H1 (cell line): ENCODE data around the gene ASIC1. TPM values are rescaled to one million over a fixed set of nuclear protein-coding genes. Genes with fewer than 3 reads are reported as not detected.

Experiments used
- CTCF ChIA-PET: fragments of 300-600 bp; sonication (Branson Sonifier 250); formaldehyde crosslinking; loops from one replicate; lab custom pipeline; 2021; ENCODE audit not compliant: partially characterized antibody; lab: Charles Lee
- POLR2A ChIA-PET: fragments of 300-600 bp; sonication (Branson Sonifier 250); formaldehyde crosslinking; loops from one replicate; lab custom pipeline; 2021; ENCODE audit warnings: inconsistent platforms; ENCODE audit not compliant: partially characterized antibody; lab: Charles Lee
- DNase-seq, 2 experiments: peaks; one replicate each; pipeline versions ENCODE4 v3.0.0 to v3.0.0-alpha.2; 2010 to 2022; ENCODE audit warnings: low spot score in 2 of 2, low read depth in 1 of 2, mixed read lengths in 1 of 2
- FAIRE-seq: peaks from 2 replicates; lab custom pipeline; 2011; peaks lifted over from hg19 to GRCh38; lab: Jason Lieb, UNC
- H2AFZ ChIP-seq: 2 replicates; pipeline ENCODE4 v1.8.1; 2012; ENCODE audit warnings: low read length, inconsistent platforms
- H2AK5ac ChIP-seq: 2 replicates; pipeline ENCODE4 v1.6.1; 2013; ENCODE audit warnings: low read depth, low read length
- H2BK120ac ChIP-seq: replicated peaks from 2 replicates; pipeline ENCODE3; 2013; ENCODE audit warnings: low read depth, low read length, inconsistent platforms
- H2BK12ac ChIP-seq: 2 replicates; pipeline ENCODE4 v1.6.1; 2013; ENCODE audit warnings: low read depth, low read length
- H2BK15ac ChIP-seq: 2 replicates; pipeline ENCODE4 v1.6.1; 2013; ENCODE audit warnings: low read length
- H2BK20ac ChIP-seq: 2 replicates; pipeline ENCODE4 v1.6.1; 2013; ENCODE audit warnings: low read length
- H2BK5ac ChIP-seq: 2 replicates; pipeline ENCODE4 v1.6.1; 2013; ENCODE audit warnings: low read depth, low read length
- H3K14ac ChIP-seq: 2 replicates; pipeline ENCODE4 v1.6.1; 2013; ENCODE audit warnings: inconsistent platforms; ENCODE audit not compliant: insufficient read length
- H3K18ac ChIP-seq: 2 replicates; pipeline ENCODE4 v1.6.1; 2013; ENCODE audit warnings: low read length; ENCODE audit errors: extremely low read depth
- H3K23ac ChIP-seq: 2 replicates; pipeline ENCODE4 v1.6.1; 2013; ENCODE audit warnings: inconsistent platforms; ENCODE audit not compliant: insufficient read length
- H3K23me2 ChIP-seq: 2 replicates; pipeline ENCODE4 v1.6.1; 2013; ENCODE audit warnings: low read depth, low read length
- H3K27ac ChIP-seq: 2 replicates; pipeline ENCODE4 v1.6.1; 2011; ENCODE audit warnings: low read depth, low read length, inconsistent platforms
- H3K27me3 ChIP-seq, 4 experiments: replicated peaks in 1 of 4; 1 replicate in 1 of 4; 2 replicates in 3 of 4; pipeline versions ENCODE4 v1.6.1 to v1.8.1; 2011 to 2013; ENCODE audit warnings: low read length in 3 of 4, mild to moderate bottlenecking in 3 of 4, inconsistent platforms in 2 of 4, mixed read lengths in 2 of 4, moderate library complexity in 1 of 4; ENCODE audit not compliant: control insufficient read depth in 3 of 4, insufficient read depth in 3 of 4; ENCODE audit errors: extremely low read depth in 1 of 4
- H3K36me3 ChIP-seq, 4 experiments: 2 replicates each; pipeline versions ENCODE4 v1.6.1 to v1.8.1; 2011 to 2013; ENCODE audit warnings: mild to moderate bottlenecking in 4 of 4, low read length in 3 of 4, moderate library complexity in 2 of 4, control low read depth in 1 of 4, inconsistent platforms in 1 of 4; ENCODE audit not compliant: insufficient read depth in 4 of 4, control insufficient read depth in 2 of 4
- H3K4ac ChIP-seq: replicated peaks from 2 replicates; pipeline ENCODE3; 2013; ENCODE audit warnings: low read length, low read depth, mixed read lengths, inconsistent platforms; ENCODE audit not compliant: insufficient read length
- H3K4me1 ChIP-seq, 4 experiments: replicated peaks in 1 of 4; 1 replicate in 1 of 4; 2 replicates in 3 of 4; pipeline versions ENCODE4 v1.6.1 to v1.8.1; 2011 to 2013; ENCODE audit warnings: low read length in 3 of 4, inconsistent platforms in 2 of 4, mixed read lengths in 1 of 4; ENCODE audit not compliant: insufficient read depth in 4 of 4, control insufficient read depth in 3 of 4
- H3K4me2 ChIP-seq, 2 experiments: 2 replicates each; pipeline versions ENCODE4 v1.6.1 to v1.8.1; 2011 to 2013; ENCODE audit warnings: low read depth in 2 of 2, low read length in 2 of 2, control low read depth in 1 of 2, inconsistent platforms in 1 of 2, mild to moderate bottlenecking in 1 of 2; ENCODE audit not compliant: insufficient read depth in 1 of 2
- H3K4me3 ChIP-seq, 4 experiments: fragments of 200-600, 300-600 bp in 1 of 4; sonication (generic), shearing (Covaris generic), sonication (Bioruptor Twin) in 1 of 4; 2 replicates each; pipeline versions ENCODE4 v1.5.1 to v1.8.1; 2011 to 2016; ENCODE audit warnings: low read length in 4 of 4, low read depth in 3 of 4, control low read depth in 2 of 4, inconsistent platforms in 2 of 4, mild to moderate bottlenecking in 2 of 4, mixed read lengths in 1 of 4, moderate library complexity in 1 of 4; ENCODE audit not compliant: insufficient read depth in 2 of 4; ENCODE audit errors: extremely low read depth in 1 of 4
- H3K56ac ChIP-seq: replicated peaks from 2 replicates; pipeline ENCODE3; 2013; ENCODE audit warnings: low read depth, mild to moderate bottlenecking, mixed read lengths, low read length, inconsistent platforms; ENCODE audit not compliant: insufficient read length
- H3K79me1 ChIP-seq: 2 replicates; pipeline ENCODE4 v1.6.1; 2013; ENCODE audit warnings: low read depth, low read length, control low read depth
- H3K79me2 ChIP-seq, 2 experiments: 2 replicates each; pipeline versions ENCODE4 v1.6.1 to v1.8.1; 2012 to 2013; ENCODE audit warnings: low read length in 2 of 2, mild to moderate bottlenecking in 2 of 2, inconsistent platforms in 1 of 2; ENCODE audit not compliant: insufficient read depth in 2 of 2, control insufficient read depth in 1 of 2
- H3K9ac ChIP-seq, 4 experiments: replicated peaks in 1 of 4; 1 replicate in 1 of 4; 2 replicates in 3 of 4; pipeline versions ENCODE4 v1.6.1 to v1.8.1; 2011 to 2013; ENCODE audit warnings: low read depth in 3 of 4, low read length in 3 of 4, control low read depth in 2 of 4, mild to moderate bottlenecking in 2 of 4, moderate library complexity in 2 of 4, inconsistent platforms in 1 of 4; ENCODE audit errors: extremely low read depth in 1 of 4
- H3K9me3 ChIP-seq, 2 experiments: 2 replicates each; pipeline versions ENCODE4 v1.6.1 to v1.8.1; 2012 to 2013; ENCODE audit warnings: mild to moderate bottlenecking in 2 of 2, moderate library complexity in 2 of 2, control low read depth in 1 of 2, inconsistent platforms in 1 of 2, low read depth in 1 of 2, low read length in 1 of 2, mixed read lengths in 1 of 2; ENCODE audit not compliant: insufficient read depth in 2 of 2
- H4K20me1 ChIP-seq, 2 experiments: replicated peaks in 1 of 2; 2 replicates each; pipeline versions ENCODE3 to v1.8.1; 2011 to 2013; ENCODE audit warnings: inconsistent platforms in 2 of 2, low read length in 2 of 2, mild to moderate bottlenecking in 1 of 2; ENCODE audit not compliant: insufficient read depth in 2 of 2, control insufficient read depth in 1 of 2
- H4K5ac ChIP-seq: 2 replicates; pipeline ENCODE4 v1.6.1; 2013; ENCODE audit warnings: low read length, low read depth, mixed read lengths, inconsistent platforms; ENCODE audit not compliant: insufficient read length
- H4K8ac ChIP-seq: 2 replicates; pipeline ENCODE4 v1.8.0; 2013; ENCODE audit warnings: mild to moderate bottlenecking, moderate library complexity, low read length, inconsistent platforms; ENCODE audit not compliant: insufficient read depth; ENCODE audit errors: extremely low read depth
- H4K91ac ChIP-seq: replicated peaks from 2 replicates; pipeline ENCODE3; 2013; ENCODE audit warnings: low read length, mixed read lengths, inconsistent platforms; ENCODE audit not compliant: insufficient read length
- SIN3A ChIP-seq, 2 experiments: IDR thresholded peaks in 1 of 2; conservative IDR thresholded peaks in 1 of 2; 2 replicates each; pipeline ENCODE4 v1.6.1; 2011 to 2012; ENCODE audit warnings: low read length in 2 of 2, improper control_type of control experiment in 1 of 2, low read depth in 1 of 2, mild to moderate bottlenecking in 1 of 2
- YY1 ChIP-seq: IDR thresholded peaks from 2 replicates; pipeline ENCODE4 v1.6.1; 2011; ENCODE audit warnings: low read depth, mild to moderate bottlenecking, low read length
- WGBS, 2 experiments: shearing (Covaris generic) in 1 of 2; methylation state at CpG; one replicate each; pipeline versions ENCODE4 v1.1.6 to v1.1.7; 2013 to 2015; ENCODE audit warnings: low lambda C conversion rate in 2 of 2, mixed read lengths in 2 of 2, inconsistent platforms in 1 of 2, low coverage in 1 of 2, missing lambda C conversion rate in 1 of 2; ENCODE audit not compliant: insufficient replicate concordance in 2 of 2, insufficient coverage in 1 of 2, insufficient read length in 1 of 2; ENCODE audit errors: extremely low coverage in 1 of 2, missing lambda C conversion rate in 1 of 2; 5-methylcytosine and 5-hydroxymethylcytosine counted together
- polyA plus RNA-seq, 7 experiments: library from polyadenylated mRNA; depleted of rRNA in 3 of 7; stranded (reverse) in 5 of 7; unstranded in 2 of 7; fragments of >200 nt in 5 of 7; fragments of 200-250 nt in 2 of 7; gene quantifications; 1 replicate in 5 of 7; 2 replicates in 1 of 7; 4 replicates in 1 of 7; pipeline versions ENCODE4 v1.2.1 to v1.2.3, GENCODE V29; 2011 to 2013; ENCODE audit warnings: missing spikeins in 2 of 7, mixed read lengths in 2 of 7
- total RNA-seq: library from RNA; stranded (reverse); fragmentation: NEBNext Ultra II Directional; extraction: Animal tissue kit (Norgen Biotek cat#: 25700); gene quantifications from 2 replicates; pipeline ENCODE4 v1.2.1, GENCODE V29; 2021

ASIC1 gene
- total and polyA plus RNA-seq, 2 of the 8 experiments (the other 6 are each of a cell fraction or from before 2014, with no cell fraction given), result 2.4 to 4.4 TPM

- Histone ChIP-seq H3K9ac (no peak overlapping the region), H3K9me3 (no peaks in the 10 kb centered on the region), H2AFZ (no peak overlapping the region), H3K36me3 (peaks cover 8 to 14% (median 12%) of the 10 kb centered on the region in 4 experiments), H3K4me2 (no peak overlapping the region), H4K91ac (no peak overlapping the region), H2BK15ac (no peak overlapping the region), H2BK20ac (no peak overlapping the region), H3K79me1 (no peaks in the 10 kb centered on the region; the same call in 1 of the 2 replicates), H4K8ac (no peak overlapping the region; the same call in 1 of the 2 replicates), H3K4me1 (peaks cover 0 to 8% (median 5%) of the 10 kb centered on the region in 4 experiments; a peak in 3 of 7 replicates), H2BK12ac (no peak overlapping the region), H3K18ac (no peak overlapping the region), H2BK5ac (no peak overlapping the region), H3K27ac (no peak overlapping the region), H4K5ac (no peak overlapping the region), H3K27me3 (peaks cover 0 to 15% (median 9%) of the 10 kb centered on the region in 4 experiments; a peak in 4 of 7 replicates), H2BK120ac (no peak overlapping the region), H2AK5ac (0 out of 2 replicates have a peak overlapping the region, but pooled peaks have one; percentile 34), H3K56ac (no peak overlapping the region), H3K4ac (peak overlapping the region; percentile 59), H3K14ac (no peak overlapping the region), H3K23me2 (peaks cover 9% of the 10 kb centered on the region), H3K23ac (no peak overlapping the region), H3K4me3 (no peak overlapping the region), H3K79me2 (peaks cover 0 to 22% of the 10 kb centered on the region in 2 experiments; a peak in 3 of 4 replicates), H4K20me1 (peaks cover 0 to 9% of the 10 kb centered on the region in 2 experiments)
- WGBS, 2 experiments, result 87% methylated on average over 7 of the region's 7 CpGs; no CpG with 5 or more reads in 1 of the 2 experiments
- CTCF ChIA-PET, result interaction anchor here (1.0 to 27.3 kb wide), 10 partner anchors 8 to 116 kb away, joined by 3 to 625 read pairs (median 6); partner anchors contain the start of genes CERS5, COX14 and GPD1
- DNase-seq (no peak), FAIRE-seq (no peak)
- POLR2A ChIA-PET, result interaction anchor here (1.1 to 25.0 kb wide), 4 partner anchors 9 to 85 kb away, joined by 3 to 457 read pairs (median 6); partner anchors contain the start of genes CERS5, COX14 and GPD1
- TF ChIP-seq SIN3A (conservative IDR thresholded peaks at IDR 0.05 in 1 of 2, IDR thresholded peaks at IDR 0.05 in 1 of 2; ENCODE audit: low read depth in 1 of 2, low read length in 2 of 2), result no peak
- TF ChIP-seq YY1, result no peak
These were observed 25.2 kb downstream of the ASIC1 start for GRCh38 chr12:50082644-50083043.
